Prostate gland (tissue), 2 donors: ENCODE data around the gene PCSK1.

ENCODE experiments used
- POLR2A ChIP-seq: fragments of 450-650 bp; IDR thresholded peaks from one replicate; pipeline ENCODE4 v1.6.1; 2016; ENCODE audit warnings: antibody characterized with exemption, mild to moderate bottlenecking
- TF ChIP-seq, protein P1 (sequence below), 4 experiments: fragments of 200-600 bp in 2 of 4; fragments of 450-650 bp in 2 of 4; sonication (generic) in 2 of 4; IDR thresholded peaks; 1 replicate in 3 of 4; 2 replicates in 1 of 4; pipeline ENCODE4 v1.5.1; 2016 to 2019; ENCODE audit warnings: antibody characterized with exemption in 4 of 4, mild to moderate bottlenecking in 2 of 4, moderate library complexity in 2 of 4

DNA sequence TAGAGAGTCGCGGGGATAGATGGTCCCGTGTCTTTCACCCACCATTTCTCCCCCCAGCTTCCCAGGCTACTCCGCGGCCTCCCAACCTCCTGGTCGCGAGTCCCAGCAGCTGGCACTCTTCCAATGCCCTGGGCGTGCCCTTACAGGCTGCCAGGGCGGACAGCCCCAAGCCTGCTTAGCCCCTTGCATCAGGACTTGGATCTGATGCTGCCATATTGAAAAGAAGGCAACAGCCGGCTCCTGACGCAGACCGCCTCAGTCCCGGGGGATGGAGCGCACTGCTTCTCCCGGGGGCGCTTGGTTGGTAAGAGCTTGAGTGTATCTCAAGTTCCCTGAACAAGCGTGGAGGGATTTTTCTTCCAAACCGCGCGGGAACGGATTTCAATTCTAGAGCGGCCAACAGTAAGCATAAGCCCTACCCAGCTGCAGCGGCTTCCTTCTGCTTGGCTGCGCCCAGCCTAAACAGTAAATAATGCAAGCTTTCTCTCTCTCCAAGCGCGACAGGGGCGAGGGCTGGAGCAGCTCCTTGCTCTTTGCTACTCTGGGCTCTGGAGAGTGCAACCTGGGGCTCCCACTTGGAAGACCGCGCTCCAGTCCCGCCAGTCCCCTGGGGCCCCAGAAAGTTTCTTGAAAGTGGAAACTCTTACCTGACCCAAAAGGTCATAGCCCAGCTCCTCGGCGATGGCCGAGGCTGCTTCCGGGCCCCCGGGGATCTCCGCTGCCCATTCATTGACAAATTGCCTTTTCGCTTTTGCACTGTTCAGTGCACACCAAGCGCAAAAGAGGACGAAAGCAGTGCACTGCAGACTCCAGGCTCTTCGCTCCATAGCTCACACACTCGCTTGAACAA, 607 bp downstream of the PCSK1 start:
- TF ChIP-seq POLR2A = no peak
- TF ChIP-seq, protein P1, sequence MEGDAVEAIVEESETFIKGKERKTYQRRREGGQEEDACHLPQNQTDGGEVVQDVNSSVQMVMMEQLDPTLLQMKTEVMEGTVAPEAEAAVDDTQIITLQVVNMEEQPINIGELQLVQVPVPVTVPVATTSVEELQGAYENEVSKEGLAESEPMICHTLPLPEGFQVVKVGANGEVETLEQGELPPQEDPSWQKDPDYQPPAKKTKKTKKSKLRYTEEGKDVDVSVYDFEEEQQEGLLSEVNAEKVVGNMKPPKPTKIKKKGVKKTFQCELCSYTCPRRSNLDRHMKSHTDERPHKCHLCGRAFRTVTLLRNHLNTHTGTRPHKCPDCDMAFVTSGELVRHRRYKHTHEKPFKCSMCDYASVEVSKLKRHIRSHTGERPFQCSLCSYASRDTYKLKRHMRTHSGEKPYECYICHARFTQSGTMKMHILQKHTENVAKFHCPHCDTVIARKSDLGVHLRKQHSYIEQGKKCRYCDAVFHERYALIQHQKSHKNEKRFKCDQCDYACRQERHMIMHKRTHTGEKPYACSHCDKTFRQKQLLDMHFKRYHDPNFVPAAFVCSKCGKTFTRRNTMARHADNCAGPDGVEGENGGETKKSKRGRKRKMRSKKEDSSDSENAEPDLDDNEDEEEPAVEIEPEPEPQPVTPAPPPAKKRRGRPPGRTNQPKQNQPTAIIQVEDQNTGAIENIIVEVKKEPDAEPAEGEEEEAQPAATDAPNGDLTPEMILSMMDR (IDR thresholded peaks at IDR 0.05) = no peak
